HepG2 (cell line): ENCODE data around the gene MAPK8IP1. TPM values are rescaled to one million over a fixed set of nuclear protein-coding genes. Genes with fewer than 3 reads are reported as not detected.

ENCODE experiments used
- ATF2 ChIP-seq: sonication (generic); formaldehyde crosslinking; IDR thresholded peaks from 2 replicates; pipeline ENCODE4 v1.4.0; 2020; ENCODE audit warnings: missing genetic modification reagents
- ELF4 ChIP-seq: sonication (generic); formaldehyde crosslinking; IDR thresholded peaks from 2 replicates; pipeline ENCODE4 v1.5.0; 2020; ENCODE audit warnings: missing genetic modification reagents, mild to moderate bottlenecking, moderate library complexity, borderline replicate concordance
- GLI4 ChIP-seq: sonication (generic); formaldehyde crosslinking; IDR thresholded peaks from 2 replicates; pipeline ENCODE4 v1.5.1; 2020; ENCODE audit warnings: missing genetic modification reagents, mild to moderate bottlenecking, moderate library complexity, borderline replicate concordance
- GMEB2 ChIP-seq: IDR thresholded peaks from 2 replicates; pipeline ENCODE4 v1.6.1; 2016; ENCODE audit warnings: missing biosample characterization, missing genetic modification reagents, low read depth
- GPBP1L1 ChIP-seq: sonication (generic); formaldehyde crosslinking; IDR thresholded peaks from 2 replicates; pipeline ENCODE4 v1.5.0; 2020; ENCODE audit warnings: mild to moderate bottlenecking, missing genetic modification reagents
- HDAC1 ChIP-seq: sonication (generic); formaldehyde crosslinking; IDR thresholded peaks from 2 replicates; pipeline ENCODE4 v1.5.1; 2020; ENCODE audit warnings: mild to moderate bottlenecking, missing genetic modification reagents
- HNRNPL ChIP-seq: fragments of 200-400 bp; formaldehyde crosslinking; IDR thresholded peaks from 2 replicates; pipeline ENCODE4 v1.6.1; 2017; ENCODE audit warnings: mild to moderate bottlenecking, low read depth, low read length
- JARID2 ChIP-seq: sonication (generic); formaldehyde crosslinking; IDR thresholded peaks from 2 replicates; pipeline ENCODE4 v1.8.1; 2023; ENCODE audit warnings: missing genetic modification reagents, inconsistent platforms; ENCODE audit not compliant: insufficient replicate concordance
- PHB2 ChIP-seq: fragments of 450-650 bp; IDR thresholded peaks from 2 replicates; pipeline ENCODE4 v1.6.1; 2018; ENCODE audit not compliant: partially characterized antibody
- RERE ChIP-seq: IDR thresholded peaks from 2 replicates; pipeline ENCODE4 v1.6.1; 2016; ENCODE audit warnings: low read depth, missing genetic modification reagents, missing compliant biosample characterization
- RFXAP ChIP-seq: sonication (generic); formaldehyde crosslinking; IDR thresholded peaks from 2 replicates; pipeline ENCODE4 v1.4.0; 2020; ENCODE audit warnings: missing genetic modification reagents, borderline replicate concordance
- SIX1 ChIP-seq: sonication (generic); formaldehyde crosslinking; IDR thresholded peaks from 2 replicates; pipeline ENCODE4 v1.4.0; 2020; ENCODE audit warnings: missing genetic modification reagents, borderline replicate concordance
- SYNCRIP ChIP-seq: fragments of 200-400 bp; formaldehyde crosslinking; IDR thresholded peaks from 2 replicates; pipeline ENCODE4 v1.6.1; 2018; ENCODE audit warnings: mild to moderate bottlenecking, low read depth, low read length; ENCODE audit not compliant: insufficient read depth
- ZMYM2 ChIP-seq: sonication (generic); formaldehyde crosslinking; IDR thresholded peaks from 2 replicates; pipeline ENCODE4 v1.8.0; 2022; ENCODE audit warnings: mild to moderate bottlenecking, missing genetic modification reagents
- ZNF607 ChIP-seq: sonication (generic); formaldehyde crosslinking; IDR thresholded peaks from 2 replicates; pipeline ENCODE4 v1.5.1; 2020; ENCODE audit warnings: missing genetic modification reagents, mild to moderate bottlenecking, borderline replicate concordance
- ZNF850 ChIP-seq: sonication (generic); formaldehyde crosslinking; conservative IDR thresholded peaks from 2 replicates; pipeline ENCODE4 v1.9.0; 2021; ENCODE audit warnings: mild to moderate bottlenecking, missing genetic modification reagents
- ZSCAN9 ChIP-seq: IDR thresholded peaks from 2 replicates; pipeline ENCODE4 v1.6.1; 2016; ENCODE audit warnings: borderline replicate concordance
- polyA plus RNA-seq, 8 experiments: library from polyadenylated mRNA; depleted of rRNA in 3 of 8; stranded (reverse) in 7 of 8; unstranded in 1 of 8; fragments of >200 nt; fragmentation: Illumina TruSeq in 4 of 8; extraction: Trizol in 4 of 8; gene quantifications; 2 replicates each; pipeline versions ENCODE4 v1.2.1 to v1.2.3, GENCODE V29; 2011 to 2016; ENCODE audit warnings: low read depth in 4 of 8, missing spikeins in 1 of 8, mixed read lengths in 1 of 8; ENCODE audit not compliant: insufficient read depth in 1 of 8
- total RNA-seq, 5 experiments: library from RNA; depleted of rRNA; stranded (reverse); fragments of >200 nt; fragmentation: Illumina TruSeq; extraction: Trizol; gene quantifications; 2 replicates each; pipeline ENCODE4 v1.2.3, GENCODE V29; 2016; ENCODE audit warnings: low read depth in 1 of 5
- TF ChIP-seq, protein P1 (sequence below): sonication (generic); formaldehyde crosslinking; IDR thresholded peaks from 2 replicates; pipeline ENCODE4 v1.5.0; 2020; ENCODE audit warnings: mild to moderate bottlenecking, missing genetic modification reagents

MAPK8IP1 gene
- total and polyA plus RNA-seq, 2 of the 13 experiments (the other 11 are each of a cell fraction or from before 2014, with no cell fraction given), result 2.2 to 4.2 TPM

DNA sequence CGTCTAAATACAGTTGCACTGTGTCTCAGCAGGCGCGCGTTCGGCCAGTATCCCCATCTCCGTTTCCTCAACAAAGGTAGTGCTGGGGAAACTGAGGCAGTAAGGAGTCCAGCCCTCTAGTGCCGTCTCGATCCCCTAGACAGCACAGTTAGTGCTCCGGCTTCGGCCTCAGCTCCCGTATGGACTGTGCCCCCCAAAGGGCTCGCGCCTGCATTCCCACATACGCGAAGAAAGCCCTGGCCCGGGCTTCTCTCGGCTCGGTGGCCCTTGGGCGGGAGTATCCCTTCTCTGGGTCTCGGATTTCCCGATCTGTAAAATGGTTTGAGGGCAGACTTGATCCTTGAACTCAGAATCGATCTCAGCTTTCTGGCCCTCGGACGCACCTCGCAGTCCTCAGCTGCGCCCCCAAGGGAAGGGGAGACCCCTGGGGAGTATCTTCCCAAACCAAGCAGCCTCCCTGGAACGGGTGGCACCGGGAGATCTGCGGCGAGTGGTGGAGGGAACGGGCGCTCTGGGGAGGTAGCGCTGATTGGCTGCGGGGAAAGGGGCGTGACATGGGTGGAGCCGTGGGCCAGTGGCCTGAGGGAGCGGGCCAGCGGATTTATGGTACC lies 33.0 kb downstream of the MAPK8IP1 start (continued):
- TF ChIP-seq ATF2 (CRISPR knock-in tag) (0 out of 2 replicates have a peak, but pooled peaks have one; percentile 7), ELF4 (CRISPR knock-in tag) (no peak), SIX1 (CRISPR knock-in tag) (no peak), SYNCRIP (no peak), ZNF850 (CRISPR knock-in tag) (no peak), GPBP1L1 (CRISPR knock-in tag) (no peak), GMEB2 (CRISPR knock-in tag) (no peak), JARID2 (CRISPR knock-in tag) (no peak), PHB2 (no peak), GLI4 (CRISPR knock-in tag) (no peak), HDAC1 (CRISPR knock-in tag) (no peak; the same call in 1 of the 2 replicates), ZNF607 (CRISPR knock-in tag) (no peak), ZMYM2 (no peak), HNRNPL (no peak), RERE (CRISPR knock-in tag) (no peak), RFXAP (no peak), ZSCAN9 (CRISPR knock-in tag) (no peak)
- TF ChIP-seq, protein P1, sequence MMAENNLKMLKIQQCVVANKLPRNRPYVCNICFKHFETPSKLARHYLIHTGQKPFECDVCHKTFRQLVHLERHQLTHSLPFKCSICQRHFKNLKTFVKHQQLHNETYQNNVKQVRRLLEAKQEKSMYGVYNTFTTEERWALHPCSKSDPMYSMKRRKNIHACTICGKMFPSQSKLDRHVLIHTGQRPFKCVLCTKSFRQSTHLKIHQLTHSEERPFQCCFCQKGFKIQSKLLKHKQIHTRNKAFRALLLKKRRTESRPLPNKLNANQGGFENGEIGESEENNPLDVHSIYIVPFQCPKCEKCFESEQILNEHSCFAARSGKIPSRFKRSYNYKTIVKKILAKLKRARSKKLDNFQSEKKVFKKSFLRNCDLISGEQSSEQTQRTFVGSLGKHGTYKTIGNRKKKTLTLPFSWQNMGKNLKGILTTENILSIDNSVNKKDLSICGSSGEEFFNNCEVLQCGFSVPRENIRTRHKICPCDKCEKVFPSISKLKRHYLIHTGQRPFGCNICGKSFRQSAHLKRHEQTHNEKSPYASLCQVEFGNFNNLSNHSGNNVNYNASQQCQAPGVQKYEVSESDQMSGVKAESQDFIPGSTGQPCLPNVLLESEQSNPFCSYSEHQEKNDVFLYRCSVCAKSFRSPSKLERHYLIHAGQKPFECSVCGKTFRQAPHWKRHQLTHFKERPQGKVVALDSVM (CRISPR knock-in tag), result no peak
